IMR-90 (cell line): ENCODE measurements around the gene MRGPRE.
"Not testable (repeated sequence)": the region's sequence is repeated elsewhere in the genome, so short reads cannot be mapped to it uniquely, and the experiment has no call there.

Experiments used
- BHLHE40 ChIP-seq: fragments of 150-350 bp; IDR thresholded peaks from 2 replicates; pipeline ENCODE4 v1.6.1; 2016; ENCODE audit warnings: mild to moderate bottlenecking, low read depth, low read length
- CEBPB ChIP-seq: IDR thresholded peaks from 2 replicates; pipeline ENCODE4 v1.6.1; 2012; ENCODE audit warnings: low read depth, low read length, improper control_type of control experiment
- CTCF ChIP-seq: conservative IDR thresholded peaks from 2 replicates; pipeline ENCODE4 v1.5.1; 2012; ENCODE audit warnings: mild to moderate bottlenecking, low read depth, low read length, improper control_type of control experiment
- POLR2A ChIP-seq: IDR thresholded peaks from 2 replicates; pipeline ENCODE4 v1.6.1; 2012; ENCODE audit warnings: mild to moderate bottlenecking, low read depth, low read length

GRCh38 chr11:3273629-3274028 lies 41.4 kb upstream of the MRGPRE start:
- not testable (repeated sequence) for TF ChIP-seq POLR2A, BHLHE40, CTCF, CEBPB
